22Rv1 (cell line): Measurements from ENCODE around the gene TMEM181.

Experiments used
- ZFX ChIP-seq: fragments of 450-650 bp; IDR thresholded peaks from 2 replicates; pipeline ENCODE4 v1.6.1; 2017; ENCODE audit warnings: antibody characterized with exemption, borderline replicate concordance
- TF ChIP-seq, protein P1 (sequence below): fragments of 450-650 bp; IDR thresholded peaks from 2 replicates; pipeline ENCODE4 v1.5.1; 2017; ENCODE audit warnings: mild to moderate bottlenecking

DNA sequence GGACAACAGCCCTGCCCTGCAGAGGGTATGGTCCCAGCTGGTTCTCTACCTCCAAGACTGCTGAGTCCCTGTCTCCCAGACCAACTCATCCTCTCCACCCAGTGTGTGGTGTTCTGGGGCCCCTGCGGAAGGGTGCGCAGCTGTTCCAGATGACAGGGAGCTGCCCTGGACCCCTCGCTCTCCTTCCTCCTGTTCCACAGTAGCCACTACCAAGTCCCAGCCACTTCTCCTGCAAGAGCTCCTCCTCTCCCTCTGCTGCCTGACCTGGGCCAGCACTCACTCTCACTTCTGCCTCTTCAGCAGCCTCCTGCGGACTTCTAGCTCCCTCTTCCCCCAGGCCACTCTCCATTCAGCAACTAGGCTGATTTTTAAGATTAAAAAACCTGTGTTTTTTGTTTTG, 40.1 kb upstream of the TMEM181 start:
- TF ChIP-seq, protein P1, sequence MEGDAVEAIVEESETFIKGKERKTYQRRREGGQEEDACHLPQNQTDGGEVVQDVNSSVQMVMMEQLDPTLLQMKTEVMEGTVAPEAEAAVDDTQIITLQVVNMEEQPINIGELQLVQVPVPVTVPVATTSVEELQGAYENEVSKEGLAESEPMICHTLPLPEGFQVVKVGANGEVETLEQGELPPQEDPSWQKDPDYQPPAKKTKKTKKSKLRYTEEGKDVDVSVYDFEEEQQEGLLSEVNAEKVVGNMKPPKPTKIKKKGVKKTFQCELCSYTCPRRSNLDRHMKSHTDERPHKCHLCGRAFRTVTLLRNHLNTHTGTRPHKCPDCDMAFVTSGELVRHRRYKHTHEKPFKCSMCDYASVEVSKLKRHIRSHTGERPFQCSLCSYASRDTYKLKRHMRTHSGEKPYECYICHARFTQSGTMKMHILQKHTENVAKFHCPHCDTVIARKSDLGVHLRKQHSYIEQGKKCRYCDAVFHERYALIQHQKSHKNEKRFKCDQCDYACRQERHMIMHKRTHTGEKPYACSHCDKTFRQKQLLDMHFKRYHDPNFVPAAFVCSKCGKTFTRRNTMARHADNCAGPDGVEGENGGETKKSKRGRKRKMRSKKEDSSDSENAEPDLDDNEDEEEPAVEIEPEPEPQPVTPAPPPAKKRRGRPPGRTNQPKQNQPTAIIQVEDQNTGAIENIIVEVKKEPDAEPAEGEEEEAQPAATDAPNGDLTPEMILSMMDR: no peak
- TF ChIP-seq ZFX: no peak
